Lung microvascular endothelial cell (primary cell): Measurements from ENCODE around the gene FAM221B. TPM values are rescaled to one million over a fixed set of nuclear protein-coding genes. Genes with fewer than 3 reads are reported as not detected.

Experiments
- DNase-seq, 2 donors: peaks; one replicate each; pipeline versions ENCODE4 v3.0.0 to v3.0.0-alpha.2; 2010; ENCODE audit warnings: low read depth in 2 of 2
- total RNA-seq: library from RNA; depleted of rRNA; stranded (reverse); fragments of >200 nt; gene quantifications from 2 replicates; pipeline ENCODE4 v1.2.1, GENCODE V29; 2014

The FAM221B gene
- not detected in 2 replicates for total RNA-seq

- DNase-seq = peak in 1 of 2 donors; percentile 12
Observed at GRCh38 chr9:35828716-35829083, at the start of gene FAM221B. FAM221B (minus strand) TSS chr9:35828732; CDS start chr9:35826161, 2,571 bp downstream.

GRCh38 chr9:35872505-35872904, 44.0 kb upstream of the FAM221B start:
- no peak for DNase-seq

- no peak for DNase-seq
Observed at GRCh38 chr9:35871545-35871944, 43.0 kb upstream of the FAM221B start.

- DNase-seq = no peak
Observed at GRCh38 chr9:35870351-35870923, 41.9 kb upstream of the FAM221B start, which contains the start of gene OR13J1. OR13J1 (minus strand) TSS chr9:35870401; CDS start chr9:35870401, 0 bp downstream.

GRCh38 chr9:35869621-35870216, 41.2 kb upstream of the FAM221B start:
- no peak for DNase-seq

- DNase-seq = no peak
Observed at GRCh38 chr9:35868933-35869332, 40.4 kb upstream of the FAM221B start.

GRCh38 chr9:35867538-35867937, 39.0 kb upstream of the FAM221B start:
- DNase-seq = no peak

- no peak for DNase-seq
Observed at GRCh38 chr9:35864695-35865255, 36.2 kb upstream of the FAM221B start.

GRCh38 chr9:35863583-35863982, 35.1 kb upstream of the FAM221B start:
- no peak for DNase-seq

- DNase-seq = no peak
Observed at GRCh38 chr9:35862328-35862727, 33.8 kb upstream of the FAM221B start.

GRCh38 chr9:35861161-35861897, 32.8 kb upstream of the FAM221B start:
- DNase-seq = no peak

GRCh38 chr9:35859990-35860339, 31.4 kb upstream of the FAM221B start:
- DNase-seq = no peak

- peak in 1 of 2 donors; percentile 31 for DNase-seq
Observed at GRCh38 chr9:35859310-35859989, 30.9 kb upstream of the FAM221B start.

GRCh38 chr9:35858458-35858857, 29.9 kb upstream of the FAM221B start:
- DNase-seq = no peak

- no peak for DNase-seq
Observed at GRCh38 chr9:35856882-35857281, 28.4 kb upstream of the FAM221B start.

GRCh38 chr9:35856206-35856605, 27.7 kb upstream of the FAM221B start:
- DNase-seq = no peak

GRCh38 chr9:35854091-35854762, 25.7 kb upstream of the FAM221B start:
- DNase-seq = no peak

GRCh38 chr9:35852876-35853865, 24.6 kb upstream of the FAM221B start:
- no peak for DNase-seq

GRCh38 chr9:35852267-35852815, 23.8 kb upstream of the FAM221B start:
- DNase-seq = no peak
